DMS114 treated with DMSO at 0.1 percent for 48 hours (cell line): Measurements from ENCODE around the gene NSMF.

Experiments
- DNase-seq: peaks from one replicate; lab custom pipeline; 2025; ENCODE audit not compliant: unreplicated experiment; lab: John Stamatoyannopoulos, UW

NSMF gene

GRCh38 chr9:137448602-137448962, 10.6 kb downstream of the NSMF start:
- no peak for DNase-seq

DNA sequence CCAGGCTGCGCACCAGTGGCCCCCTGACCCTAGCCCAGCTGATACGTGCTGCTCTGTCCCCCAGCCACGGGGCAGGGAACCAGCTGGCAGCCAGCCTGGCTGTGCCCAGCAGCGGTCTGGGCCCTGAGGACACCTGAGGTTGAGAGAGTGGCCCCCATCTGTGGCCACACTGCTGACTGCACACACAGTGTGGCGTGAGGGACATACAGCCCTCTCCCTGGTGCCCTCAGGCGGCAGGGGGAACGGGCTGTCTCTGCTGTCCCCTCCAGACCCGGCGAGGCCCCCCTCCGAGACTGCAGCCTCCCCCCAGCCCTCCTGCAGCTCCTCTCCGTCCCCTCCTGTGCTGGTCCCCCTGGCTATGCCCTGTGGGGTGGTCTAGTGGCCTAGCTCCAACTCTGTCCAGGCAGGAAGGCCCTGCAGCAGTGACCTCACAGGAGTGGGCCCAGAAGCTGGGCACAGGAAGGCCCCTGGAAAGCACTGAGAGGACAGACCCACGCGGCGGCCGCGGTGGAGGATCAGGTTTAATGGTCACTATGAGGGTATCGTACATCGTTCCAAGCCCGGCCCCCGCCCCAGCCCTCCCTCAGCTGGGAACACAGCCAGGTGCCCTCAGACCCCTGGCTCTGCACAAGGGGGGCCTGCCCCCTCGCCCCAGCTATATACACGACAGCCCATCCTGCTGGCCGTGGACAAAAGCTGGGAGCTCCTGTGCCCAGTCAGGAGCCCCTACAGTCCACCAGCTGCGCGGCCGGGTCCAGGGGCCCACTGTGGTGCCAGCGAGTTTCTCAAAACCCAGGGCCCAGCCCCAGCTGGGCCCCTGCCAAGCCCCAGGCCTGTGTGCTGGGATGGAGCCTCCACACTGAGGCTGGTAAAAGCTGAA, 11.2 kb downstream of the NSMF start:
- DNase-seq: no peak

- DNase-seq: no peak
Measured at GRCh38 chr9:137446851-137447471, 12.2 kb downstream of the NSMF start.

- DNase-seq: no peak
Measured at GRCh38 chr9:137445930-137446431, 13.2 kb downstream of the NSMF start.

GRCh38 chr9:137445275-137445807, 13.8 kb downstream of the NSMF start:
- DNase-seq: peak; percentile 16

DNA sequence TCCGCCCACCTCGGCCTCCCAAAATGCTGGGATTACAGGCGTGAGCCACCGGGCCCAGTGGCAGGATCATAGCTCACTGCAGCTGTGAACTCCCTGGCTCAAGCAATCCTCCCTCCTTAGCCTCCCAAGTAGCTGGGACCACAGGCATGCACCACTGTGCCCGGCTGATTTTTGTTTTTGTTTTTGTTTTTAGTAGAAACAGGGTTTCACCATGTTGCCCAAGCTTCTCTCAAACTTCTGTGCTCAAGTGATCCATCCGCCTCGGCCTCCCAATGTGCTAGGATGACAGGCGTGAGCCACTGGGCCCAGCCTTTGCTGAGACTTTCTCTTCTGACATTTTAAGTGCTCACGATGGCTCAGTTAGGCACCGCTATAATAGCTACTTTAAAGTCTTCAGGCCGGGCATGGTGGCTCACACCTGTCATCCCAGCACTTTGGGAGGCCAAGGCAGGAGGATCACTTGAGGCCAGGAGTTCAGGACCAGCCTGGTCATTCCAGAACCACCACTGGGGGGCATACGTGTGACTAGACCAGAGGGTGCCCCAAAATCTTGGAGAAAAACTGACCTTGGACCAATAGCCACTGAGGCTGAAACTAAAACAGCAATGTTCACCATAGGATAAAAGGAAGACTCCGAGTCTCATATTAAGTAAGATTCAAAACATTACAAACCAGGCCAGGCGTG, 14.9 kb downstream of the NSMF start:
- no peak for DNase-seq

GRCh38 chr9:137441935-137442321, 17.2 kb downstream of the NSMF start:
- no peak for DNase-seq

DNA sequence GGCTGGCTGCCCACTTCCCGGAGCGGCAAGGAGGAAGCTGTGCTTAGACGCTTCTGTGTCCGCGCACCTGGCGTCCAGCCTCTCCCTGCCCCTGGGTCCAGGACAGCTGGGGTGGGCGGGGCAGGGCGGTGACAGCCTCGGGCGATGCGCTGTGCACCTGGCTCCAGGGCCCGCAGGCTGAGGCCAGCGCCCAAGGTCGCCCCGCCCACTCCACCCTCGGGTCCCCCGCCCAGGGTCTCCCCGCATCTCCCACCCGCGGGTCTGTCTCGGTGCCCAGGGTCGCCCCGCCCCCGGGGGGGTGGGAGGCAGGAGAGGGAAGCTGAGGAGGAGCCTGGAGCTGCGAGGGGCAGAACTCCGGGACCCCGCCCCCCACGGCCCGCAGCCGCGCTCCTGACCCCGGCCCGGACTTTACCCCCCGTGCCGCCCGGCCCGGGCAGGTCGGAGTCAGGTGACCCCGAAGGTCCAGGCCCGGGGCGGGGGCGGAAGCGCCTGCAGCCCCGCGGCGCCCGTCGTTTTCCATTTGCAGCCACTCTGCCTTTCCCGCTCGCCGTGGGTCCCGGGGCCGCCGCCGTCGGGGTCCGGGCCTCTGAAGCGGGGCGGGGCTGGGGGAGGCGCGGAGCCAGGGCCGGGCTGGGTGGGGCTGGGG, 17.7 kb downstream of the NSMF start, which contains the start of gene ENTPD8:
ENTPD8 (minus strand) TSS at position 69 of the 646 bp plus-strand sequence. CDS start 3,072 bp downstream, outside the sequence.
- DNase-seq: no peak

- DNase-seq: no peak
Measured at GRCh38 chr9:137439158-137439714, 19.9 kb downstream of the NSMF start.

GRCh38 chr9:137438591-137439157, 20.5 kb downstream of the NSMF start:
- no peak for DNase-seq

DNA sequence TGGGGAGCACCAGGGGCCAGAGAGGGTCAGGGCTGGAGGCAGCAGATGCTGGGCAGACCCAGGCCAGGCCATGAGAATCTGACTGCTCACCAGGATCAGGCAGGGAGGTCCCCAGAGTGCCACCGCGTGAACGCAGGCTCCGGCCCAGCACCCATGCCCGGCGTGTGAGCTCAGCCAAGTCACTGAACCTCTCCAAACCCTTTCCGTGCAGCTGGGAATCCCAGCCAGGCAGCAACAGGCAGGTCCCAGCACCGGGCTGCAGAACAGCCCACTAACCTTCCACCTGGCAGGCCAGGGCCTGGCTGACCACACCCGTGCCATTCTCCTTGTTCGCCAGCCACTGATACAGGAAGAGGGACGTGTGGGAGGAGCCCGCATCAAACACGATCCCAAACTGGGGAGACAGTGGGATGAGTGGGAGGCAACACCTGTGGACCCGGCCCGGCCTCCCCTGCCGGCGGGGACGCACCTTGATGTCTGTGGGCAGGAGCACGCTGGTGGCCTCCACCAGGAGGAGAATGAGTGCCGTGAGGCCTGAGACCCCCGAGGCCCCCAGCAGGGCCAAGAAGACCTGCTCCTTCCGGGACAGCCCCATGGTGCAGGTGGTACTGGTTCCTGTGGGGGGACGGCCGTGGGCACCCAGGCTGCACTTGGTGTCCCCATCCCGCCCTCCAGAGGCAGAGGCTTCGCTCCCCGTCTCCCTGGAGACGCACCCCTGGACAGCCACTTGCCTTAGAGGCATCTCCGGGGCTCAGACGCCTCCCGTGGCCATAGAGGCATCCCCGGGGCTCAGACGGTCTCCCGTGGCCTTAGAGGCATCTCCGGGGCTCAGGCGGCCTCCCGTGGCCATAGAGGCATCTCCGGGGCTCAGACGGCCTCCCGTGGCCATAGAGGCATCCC, 21.2 kb downstream of the NSMF start:
- DNase-seq: no peak

- no peak for DNase-seq
Measured at GRCh38 chr9:137436761-137437600, 22.2 kb downstream of the NSMF start.

- no peak for DNase-seq
Measured at GRCh38 chr9:137435980-137436760, 23.0 kb downstream of the NSMF start.

DNA sequence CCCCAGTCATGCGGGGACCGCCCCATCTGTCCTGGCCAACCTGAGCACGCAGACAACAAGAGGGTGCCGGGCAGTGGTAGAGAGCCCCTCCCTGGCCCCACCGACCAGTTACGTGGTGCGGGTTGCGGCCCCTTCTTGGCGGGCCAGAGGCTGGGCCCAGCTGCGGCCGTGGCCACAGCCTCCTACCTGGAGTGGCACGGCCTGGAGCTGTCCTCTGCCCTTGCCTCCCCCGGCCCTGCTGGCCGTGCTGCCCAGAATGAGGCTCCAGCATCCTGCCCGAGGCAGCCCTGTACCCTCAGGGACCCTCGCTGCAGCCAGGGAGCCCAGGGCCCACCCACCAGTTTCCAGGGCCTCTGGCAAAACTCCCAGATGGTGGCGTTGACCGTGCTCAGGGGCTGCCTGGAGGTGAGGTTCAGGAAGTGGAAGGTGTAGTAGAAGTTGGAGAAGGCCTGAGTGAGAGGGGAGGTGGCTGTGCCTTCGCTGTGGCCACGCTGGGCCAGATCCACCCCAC, 23.7 kb downstream of the NSMF start:
- DNase-seq: no peak

DNA sequence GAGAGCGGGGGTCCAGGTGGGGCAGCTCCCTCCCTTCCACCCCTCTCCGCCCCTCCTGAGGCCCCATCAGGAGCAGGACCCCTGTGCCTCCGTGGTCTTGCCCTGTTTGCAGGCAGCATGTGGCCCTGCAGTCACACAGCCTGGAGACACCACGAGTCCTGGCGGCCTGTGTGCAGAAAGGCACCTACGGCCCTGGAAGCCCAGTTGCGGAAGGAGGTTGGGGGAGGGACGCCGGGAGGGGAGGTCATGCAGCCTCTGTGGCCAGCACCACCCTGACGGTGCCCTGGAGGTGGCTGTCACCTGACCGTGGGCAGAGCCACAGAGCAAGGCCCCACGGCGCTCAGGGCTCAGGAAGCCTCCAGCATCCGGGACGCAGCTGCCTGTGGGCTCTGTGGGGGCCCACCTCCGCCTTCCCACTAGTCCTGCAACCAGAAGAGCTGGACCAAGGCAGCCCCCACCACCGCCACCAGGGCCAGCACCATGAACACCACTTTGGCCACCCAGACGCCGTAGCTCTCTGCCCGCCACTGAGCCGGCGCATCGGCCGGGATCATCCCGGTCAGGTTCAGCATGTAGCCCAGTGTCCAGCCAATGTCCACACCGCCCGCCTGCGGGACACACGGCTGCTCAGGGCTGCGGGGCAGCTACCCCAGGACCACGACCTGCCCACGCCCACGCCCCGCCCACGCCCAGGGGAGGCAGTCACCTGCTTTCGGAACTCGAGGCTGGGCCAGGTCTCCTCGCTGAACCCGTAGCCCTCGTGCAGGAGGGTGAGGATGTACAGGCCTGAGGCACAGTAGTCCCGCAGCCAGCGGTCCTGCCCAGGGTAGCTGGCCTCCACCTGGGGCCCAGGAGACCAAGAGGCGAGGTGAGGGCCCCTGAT, 24.4 kb downstream of the NSMF start:
- DNase-seq: no peak

GRCh38 chr9:137433916-137434431, 25.2 kb downstream of the NSMF start:
- no peak for DNase-seq
